GM19239 (cell line): Measurements from ENCODE around the gene RBPJ.
A peak's percentile ranks its signal among the peaks of the same experiment; 100 is the strongest.

Experiments used
- DNase-seq: peaks from one replicate; pipeline ENCODE4 v3.0.0; 2011; ENCODE audit warnings: low spot score; ENCODE audit not compliant: insufficient read length
- FAIRE-seq: peaks from 2 replicates; lab custom pipeline; 2011; peaks lifted over from hg19 to GRCh38; lab: Jason Lieb, UNC

RBPJ gene

DNA sequence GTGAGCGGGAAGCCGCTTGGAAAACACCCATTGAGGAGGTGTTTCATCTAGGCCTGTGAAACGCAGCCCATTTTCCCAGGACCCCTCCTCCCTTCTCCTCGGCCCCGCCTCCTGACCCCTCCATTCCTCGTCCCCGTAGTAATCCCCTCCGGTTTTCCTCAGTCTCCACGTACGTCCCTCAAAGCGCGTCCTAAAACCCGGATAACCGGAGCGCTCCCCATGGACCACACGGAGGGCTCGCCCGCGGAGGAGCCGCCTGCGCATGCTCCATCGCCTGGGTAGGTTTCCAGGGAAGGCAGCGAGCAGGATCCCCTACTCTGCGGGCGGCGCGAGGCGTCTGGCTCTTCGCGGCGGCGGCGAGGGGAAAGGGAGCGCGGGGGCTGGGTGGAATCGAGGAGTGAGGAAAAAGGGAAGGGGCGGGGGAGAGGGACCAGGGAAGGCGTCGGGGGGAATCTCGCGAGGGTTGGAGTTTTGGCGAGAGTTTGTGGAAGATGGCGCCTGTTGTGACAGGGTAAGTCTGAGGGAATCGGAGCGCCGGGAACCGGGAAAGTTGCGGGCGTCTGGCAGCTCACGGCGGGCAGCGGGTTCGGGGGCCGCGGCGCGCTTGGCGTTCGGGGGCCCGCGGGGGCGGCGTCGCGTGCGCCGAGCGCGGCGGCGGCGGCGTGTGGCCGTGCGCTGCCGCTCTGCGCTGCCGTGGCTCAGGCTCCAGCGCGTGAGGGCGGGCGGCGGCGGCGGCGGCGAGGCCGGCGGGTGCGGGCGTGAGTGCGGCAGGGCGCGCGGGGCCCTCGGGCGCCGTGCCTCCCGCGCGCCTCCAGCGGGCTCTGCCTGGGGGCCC, at the start of gene RBPJ:
TSS of gene RBPJ (plus strand) at position 477 of the 835 bp plus-strand sequence. CDS start at position 492, 15 bp downstream.
- FAIRE-seq = peak; percentile 56

DNA sequence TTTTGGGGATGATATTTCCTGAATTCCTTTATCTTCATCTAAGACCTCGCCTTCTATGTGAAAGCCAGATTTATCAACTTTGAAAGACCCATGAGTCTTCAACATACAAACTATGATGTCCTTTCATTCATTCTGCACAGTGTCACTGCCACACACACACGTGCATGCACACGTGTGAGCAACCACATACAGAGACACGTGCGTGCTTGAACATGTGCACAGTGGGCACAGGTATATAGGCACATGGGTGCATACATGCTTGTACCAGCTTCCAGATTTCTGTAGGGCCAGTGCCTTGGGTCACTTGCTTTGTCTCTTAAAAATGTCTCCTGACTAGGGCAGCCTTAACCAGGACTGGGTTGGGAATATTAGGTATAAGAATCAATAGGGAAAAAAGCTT, 49.1 kb upstream of the RBPJ start:
- FAIRE-seq (no peak), DNase-seq (no peak)

More for the DNA sequence above, at the start of gene RBPJ:
- DNase-seq = peak; percentile 87

DNA sequence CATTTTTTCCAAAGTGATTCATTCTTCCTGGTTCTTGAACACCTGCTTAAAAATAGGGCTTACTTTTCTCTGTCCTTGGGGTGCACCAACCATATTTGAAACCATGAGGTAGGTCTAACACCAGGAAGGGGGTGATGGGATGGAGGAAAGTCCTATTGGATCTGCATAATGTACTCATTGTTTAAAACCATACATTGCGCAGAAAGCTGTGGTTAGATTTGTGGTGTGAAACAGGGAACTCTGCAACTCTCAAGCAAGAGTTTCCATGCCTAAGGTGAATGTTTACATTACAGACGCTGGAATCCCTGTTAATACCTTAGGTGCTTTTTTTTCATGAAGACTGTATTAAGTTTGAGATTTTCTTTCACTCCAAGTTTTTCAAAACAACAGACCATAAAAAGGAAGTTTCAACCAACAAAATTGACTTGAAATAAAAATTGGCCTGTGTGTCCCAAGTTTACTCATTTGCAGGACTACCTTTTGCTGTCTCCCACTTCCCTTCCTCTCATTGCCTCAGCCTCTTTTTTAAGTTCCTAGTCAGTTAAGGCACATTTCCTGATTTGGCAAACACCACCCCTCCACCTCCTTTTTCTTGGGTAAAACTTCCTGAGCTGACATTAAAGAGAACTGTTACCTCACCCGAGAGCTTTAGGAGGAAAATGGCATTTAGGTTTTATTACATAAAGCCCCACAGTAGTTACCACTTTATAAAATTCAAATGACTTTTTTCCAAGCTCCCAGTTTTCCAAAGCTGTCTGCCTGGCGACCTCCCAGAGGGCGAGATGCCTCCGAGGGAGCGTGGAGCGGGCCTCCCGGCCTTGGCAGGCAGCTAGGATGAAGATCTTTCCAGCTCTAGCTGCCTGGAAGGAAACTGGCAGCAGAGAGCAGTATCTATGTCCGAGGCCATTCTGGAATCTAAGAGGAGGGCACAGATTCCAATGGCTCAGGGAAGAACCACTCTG, 47.9 kb upstream of the RBPJ start:
- DNase-seq (no peak), FAIRE-seq (peak; percentile 33)

DNA sequence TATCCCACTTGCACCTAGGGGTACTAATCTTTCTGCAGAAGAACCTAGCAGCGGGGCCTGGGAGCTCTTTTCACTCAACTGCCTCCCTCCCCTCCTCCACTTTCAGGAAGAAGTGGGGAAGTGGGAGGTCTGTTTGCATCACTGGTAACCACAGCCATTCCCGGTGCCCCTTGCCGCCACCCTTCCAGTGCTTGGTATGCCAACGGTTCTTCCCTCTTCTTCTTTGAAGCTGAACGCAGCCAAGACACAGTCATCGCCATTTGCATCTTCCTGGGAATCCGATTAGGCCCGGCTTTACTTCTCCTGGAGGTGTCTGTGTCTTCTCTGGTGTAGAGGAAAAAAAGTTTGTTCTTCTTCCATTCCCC, 47.2 kb upstream of the RBPJ start:
- no peak for FAIRE-seq

DNA sequence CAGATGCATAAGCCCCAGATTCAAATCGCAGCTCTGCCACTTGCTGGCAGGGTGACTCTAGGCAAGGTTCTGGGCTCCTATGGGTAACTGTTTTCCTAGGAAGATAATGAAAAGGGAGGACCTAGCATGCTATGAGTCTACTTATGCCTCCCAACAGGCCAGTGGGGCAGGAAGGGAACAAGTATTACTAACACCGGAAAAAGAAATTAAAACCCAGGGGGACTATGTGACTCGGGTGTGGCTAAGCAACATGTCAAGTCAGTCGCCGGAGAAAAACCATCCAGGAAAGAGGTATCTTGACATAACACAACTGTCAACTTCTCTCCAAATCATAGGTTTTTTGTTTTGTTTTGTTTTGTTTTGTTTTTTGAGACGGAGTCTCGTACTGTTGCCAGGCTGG, 45.5 kb upstream of the RBPJ start:
- no peak for FAIRE-seq
- no peak for DNase-seq

More for the DNA sequence above, 47.2 kb upstream of the RBPJ start:
- no peak for DNase-seq

DNA sequence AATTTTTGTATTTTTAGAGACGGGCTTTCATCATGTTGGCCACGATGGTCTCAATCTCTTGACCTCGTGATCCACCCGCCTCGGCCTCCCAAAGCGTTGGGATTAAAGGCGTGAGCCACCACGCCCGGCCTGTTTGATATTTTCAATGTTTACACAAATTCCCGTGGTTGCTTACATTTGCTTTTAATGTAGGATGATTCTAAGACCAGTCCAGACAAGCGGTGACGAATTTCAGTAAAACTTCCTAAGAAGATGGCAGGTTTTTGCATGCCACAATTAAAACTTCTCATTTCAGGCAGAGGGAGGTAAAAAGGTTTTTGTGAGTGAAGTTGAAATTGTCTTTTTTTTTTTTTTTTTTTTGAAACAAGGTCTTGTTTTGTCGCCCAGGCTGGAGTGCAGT, 41.4 kb upstream of the RBPJ start:
- DNase-seq (no peak), FAIRE-seq (no peak)

DNA sequence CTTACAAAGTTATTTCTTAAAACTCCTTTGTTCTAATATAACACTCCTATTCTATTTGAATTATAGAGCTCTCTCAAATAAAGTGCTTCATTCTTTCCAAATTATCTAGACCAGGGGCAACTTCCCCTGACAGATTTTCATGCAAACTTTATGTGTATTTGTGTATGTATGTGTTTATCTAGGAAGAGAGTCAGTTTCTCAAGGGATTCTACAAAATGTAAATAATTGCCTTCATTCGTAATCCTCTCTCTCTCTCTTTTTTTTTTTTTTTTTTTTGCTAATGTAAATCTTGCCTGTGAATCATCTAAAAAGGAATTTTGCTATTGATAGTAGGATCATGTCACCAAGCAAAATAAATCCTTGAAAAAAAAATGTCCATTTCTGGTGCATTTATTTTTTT, 38.9 kb upstream of the RBPJ start:
- FAIRE-seq = no peak
- no peak for DNase-seq

DNA sequence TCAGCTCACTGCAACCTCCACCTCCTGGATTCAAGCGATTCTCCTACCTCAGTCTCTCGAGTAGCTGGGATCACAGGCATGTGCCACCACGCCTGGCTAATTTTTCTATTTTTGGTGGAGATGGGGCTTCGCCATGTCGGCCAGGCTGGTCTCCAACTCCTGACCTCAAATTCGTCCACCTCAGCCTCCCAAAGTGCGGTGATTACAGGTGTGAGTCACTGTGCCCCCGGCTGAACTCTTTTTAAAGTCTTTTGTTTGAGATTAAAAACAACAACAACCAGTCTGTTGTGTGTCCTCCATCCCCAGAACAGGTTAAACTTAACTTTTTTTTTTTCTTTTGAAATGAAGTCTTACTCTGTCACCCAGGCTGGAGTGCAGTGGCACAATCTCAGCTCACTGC, 36.3 kb upstream of the RBPJ start:
- no peak for DNase-seq
- FAIRE-seq = no peak

DNA sequence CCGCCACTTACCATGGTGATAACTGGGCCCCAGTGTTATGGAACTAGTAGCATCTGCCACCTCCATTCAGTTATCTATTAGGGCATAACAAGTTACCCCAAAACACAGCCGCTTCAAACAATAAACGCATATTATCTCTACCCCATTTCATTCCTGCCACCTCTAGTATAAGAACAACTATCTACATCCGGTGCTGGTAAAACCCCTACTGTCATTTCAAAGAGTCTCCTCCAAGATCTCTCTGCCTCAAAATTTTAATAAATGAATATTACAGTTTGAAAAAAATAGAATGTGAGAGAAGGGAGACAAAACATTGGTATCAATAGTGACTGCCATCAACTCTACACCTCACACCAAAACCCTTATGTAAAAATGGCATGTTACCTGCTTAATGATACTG, 35.5 kb upstream of the RBPJ start:
- DNase-seq = no peak
- FAIRE-seq = no peak

DNA sequence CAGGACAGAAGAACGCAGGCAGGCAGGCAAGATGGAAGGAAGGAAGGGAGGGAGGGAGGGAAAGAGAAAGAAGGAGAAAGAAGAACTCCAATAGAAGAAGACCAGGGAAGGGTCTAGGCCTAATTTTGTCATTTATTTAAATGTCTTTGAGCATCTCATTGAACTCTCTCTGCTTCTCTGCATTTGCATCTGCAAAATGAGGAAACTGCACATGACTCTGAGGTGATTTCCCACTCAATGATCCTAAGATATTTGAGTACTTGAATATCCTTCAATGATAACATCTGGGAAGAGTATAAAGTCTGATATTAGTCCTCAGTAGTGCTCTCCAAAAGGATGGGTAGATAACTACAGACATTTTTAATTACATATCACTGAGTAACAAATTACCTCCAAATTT, 33.1 kb upstream of the RBPJ start:
- FAIRE-seq (peak; percentile 72), DNase-seq (no peak)

DNA sequence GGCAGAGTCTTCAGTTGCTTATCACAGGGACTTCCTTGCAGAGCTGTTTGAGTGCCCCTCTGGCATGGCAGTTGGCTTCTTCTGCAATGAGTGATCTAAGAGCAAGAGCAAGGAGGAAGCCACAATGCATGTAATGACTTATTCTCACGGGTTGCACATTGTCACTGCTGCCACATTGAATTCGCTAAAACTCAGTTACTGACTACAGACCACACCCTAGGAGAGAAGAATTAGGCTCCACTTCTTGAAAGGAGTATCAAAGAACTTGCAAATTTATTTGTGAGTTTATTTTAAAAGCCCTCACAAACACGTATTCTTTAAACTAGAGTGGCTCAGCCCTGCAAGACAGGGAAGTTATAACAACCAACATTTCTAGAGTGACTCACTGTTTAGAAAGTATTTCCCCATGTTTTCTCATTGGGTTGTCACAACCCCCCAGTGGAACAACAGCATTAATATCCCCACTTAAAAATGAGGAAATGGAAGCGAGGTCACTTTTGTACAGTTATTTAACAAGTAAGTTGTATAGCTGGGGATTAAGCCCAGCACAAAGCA, 32.4 kb upstream of the RBPJ start:
- DNase-seq = peak; percentile 23
- peak; percentile 86 for FAIRE-seq

DNA sequence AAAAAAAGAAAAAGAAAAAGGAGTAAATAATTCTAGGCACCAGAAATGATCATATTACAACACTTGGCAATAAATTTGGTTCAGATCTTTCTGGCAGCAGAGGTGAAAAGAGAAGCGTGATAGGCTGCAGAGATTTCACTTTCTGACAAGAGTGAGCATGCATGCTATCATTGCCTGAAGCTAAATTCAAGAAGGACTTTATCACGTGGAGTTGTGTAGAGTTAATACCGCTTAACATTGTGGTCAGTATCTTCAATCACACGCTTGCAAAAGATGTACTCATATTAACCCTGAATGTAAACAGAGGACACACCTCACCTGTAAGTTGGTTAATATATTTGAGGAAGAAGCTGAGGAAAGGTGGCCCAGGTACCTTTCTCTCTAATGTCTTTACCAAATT, 31.4 kb upstream of the RBPJ start:
- FAIRE-seq = no peak
- no peak for DNase-seq

DNA sequence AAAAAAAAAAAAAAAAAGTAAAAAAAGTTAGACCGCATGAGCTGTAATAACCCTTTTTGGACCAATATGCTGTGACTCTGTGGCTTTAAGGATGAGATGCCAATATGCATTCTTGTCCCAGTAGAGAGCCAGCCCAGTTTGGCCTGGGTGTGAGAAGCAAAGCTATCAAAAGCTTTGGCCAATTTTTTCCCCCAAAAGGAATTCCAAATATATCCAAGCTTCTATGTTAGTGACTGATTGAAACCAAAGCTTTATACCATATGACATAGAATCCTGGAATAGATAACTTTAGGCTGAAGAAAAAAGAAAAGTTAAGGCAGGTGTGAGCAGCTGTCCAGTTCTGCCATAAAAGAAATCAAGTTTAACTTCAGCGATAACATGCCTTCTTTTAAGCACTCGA, 30.5 kb upstream of the RBPJ start:
- no peak for FAIRE-seq
- no peak for DNase-seq

DNA sequence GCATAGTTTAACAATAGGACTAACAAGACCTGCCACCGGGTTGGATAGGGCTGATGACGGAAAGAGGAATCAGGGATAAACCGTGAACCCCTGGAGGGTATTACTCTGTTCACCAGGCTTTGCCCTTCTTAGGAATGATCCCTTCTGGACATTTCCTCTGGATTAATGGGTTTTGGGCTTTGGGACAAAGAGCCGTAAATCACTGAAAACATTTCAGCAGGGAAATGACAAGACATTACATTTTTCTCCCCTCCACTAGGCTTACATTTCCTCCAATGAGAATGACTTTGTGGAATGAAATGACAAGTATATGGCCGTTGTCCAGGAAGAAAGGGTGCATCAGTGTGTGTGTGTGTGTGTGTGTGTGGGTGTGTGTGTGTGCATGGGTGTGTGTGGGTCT, 25.9 kb upstream of the RBPJ start:
- DNase-seq = no peak
- no peak for FAIRE-seq

DNA sequence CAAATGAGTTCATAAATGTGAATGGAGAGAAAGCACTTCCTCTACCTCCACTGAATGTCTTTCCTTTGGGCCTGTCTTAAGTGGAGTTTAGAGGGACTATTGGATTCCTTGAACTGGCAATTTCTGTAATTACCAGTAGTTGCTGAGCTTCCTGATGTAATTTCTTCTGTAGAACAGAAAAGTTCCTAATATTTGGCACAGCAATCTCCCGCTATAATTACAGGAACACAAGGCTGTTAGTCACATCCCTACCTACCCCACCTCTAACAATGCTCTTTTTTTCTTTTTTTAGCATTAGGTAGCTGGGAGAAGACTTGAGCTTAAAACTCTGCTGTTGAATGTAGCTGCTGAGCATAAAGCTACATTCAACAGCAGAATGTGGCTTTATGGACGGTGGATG, 24.8 kb upstream of the RBPJ start:
- DNase-seq (no peak), FAIRE-seq (no peak)

DNA sequence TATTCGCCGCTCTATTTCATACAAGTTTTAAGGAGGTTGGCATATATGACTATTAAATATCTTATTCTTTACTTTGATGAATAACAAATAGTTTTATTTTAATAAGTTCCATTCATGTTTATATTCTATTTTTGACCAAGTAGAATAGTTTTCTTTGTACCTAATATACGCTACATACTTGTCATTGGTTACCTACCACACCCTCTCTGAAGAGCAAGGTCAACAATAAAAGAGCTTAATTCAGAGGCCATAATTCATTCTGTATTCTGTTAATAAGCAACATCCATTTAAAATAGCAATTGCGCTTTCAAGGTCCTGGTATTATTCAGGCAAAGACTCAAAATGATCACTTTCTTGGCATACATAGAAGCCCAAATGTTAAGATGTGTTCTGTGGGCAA, 24.3 kb upstream of the RBPJ start:
- FAIRE-seq (no peak), DNase-seq (no peak)

DNA sequence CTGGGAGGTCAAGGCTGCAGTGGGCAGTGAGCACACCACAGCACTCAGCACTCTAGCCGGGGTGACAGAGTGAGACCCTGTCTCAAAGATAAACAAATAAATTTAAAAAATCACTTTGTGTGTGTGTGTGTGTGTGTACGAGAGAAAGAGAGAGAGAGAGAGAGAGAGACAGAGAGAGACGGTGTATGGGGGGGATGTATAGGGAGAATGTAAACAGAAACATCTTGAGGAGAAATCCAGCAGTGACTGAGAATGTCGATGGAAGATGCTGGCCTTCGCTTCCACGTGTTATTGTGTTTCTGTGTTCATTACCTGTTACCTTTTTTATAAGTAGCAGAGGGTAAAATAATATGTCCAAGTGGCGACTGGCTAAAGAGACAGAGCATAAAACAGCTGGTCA, 23.6 kb upstream of the RBPJ start:
- DNase-seq (no peak), FAIRE-seq (no peak)

DNA sequence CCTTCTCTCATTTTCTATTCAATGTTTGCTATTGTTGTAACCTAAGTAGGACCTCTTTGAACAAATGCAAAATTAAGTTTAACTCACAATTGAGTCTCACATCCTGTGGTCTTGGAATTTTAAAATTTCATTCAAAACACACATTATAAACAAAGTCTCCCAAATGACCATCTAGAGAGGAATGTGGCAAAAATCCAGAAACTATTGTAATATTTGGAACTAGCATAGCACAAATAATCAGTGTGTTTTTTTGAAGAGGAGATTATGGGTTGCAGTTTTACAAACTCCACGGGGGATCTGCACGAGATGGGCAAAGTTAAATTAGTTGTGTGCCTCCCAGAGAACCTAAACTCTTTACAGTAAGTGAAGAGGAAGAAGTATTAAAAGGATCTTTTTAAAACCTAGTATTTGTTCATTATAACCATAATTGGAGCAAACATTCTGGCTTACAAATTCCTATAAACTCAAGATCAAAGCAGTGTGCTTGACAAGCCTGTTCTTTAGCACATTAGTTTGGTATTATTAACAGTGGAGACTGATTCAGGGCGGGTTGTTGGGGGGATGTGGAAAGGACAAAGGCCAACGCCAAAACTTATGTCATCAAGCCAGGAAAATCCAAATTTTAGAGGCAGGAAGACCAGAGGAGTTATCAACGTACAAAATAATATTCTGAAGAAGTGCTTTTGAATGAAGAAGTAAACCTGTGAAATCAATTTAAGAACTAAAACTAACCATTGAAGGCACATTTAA, 22.4 kb upstream of the RBPJ start:
- DNase-seq (no peak), FAIRE-seq (peak; percentile 39)

DNA sequence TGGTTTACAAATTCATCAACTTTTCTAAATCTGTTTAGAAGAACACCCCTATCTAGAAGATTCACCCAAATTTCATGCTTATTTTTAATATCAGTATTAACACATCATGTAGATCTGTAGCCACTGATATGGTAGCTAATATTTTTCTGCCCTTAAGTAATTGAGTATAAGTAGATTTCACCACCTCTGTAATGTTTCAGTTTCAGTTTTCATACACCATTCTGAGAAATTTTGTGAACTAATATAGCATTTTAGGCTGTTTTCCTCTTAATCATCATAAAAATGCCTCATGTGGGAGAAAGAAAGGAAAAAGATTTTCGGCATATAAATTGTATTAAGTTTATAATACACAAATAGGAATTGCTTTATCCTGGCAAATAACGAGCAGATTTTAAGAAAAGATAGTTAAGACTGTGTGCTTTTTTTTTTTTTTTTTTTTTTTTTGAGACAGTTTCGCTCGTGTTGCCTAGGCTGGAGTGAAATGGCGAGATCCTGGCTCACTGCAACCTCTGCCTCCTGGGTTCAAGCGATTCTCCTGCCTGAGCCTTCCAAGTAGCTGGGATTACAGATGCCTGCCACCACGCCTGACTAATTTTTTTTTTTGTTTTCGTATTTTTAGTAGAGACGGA, 21.4 kb upstream of the RBPJ start:
- FAIRE-seq (peak; percentile 37), DNase-seq (no peak)
